ENCODE data around the gene GALNS. TPM values are rescaled to one million over a fixed set of nuclear protein-coding genes. Genes with fewer than 3 reads are reported as not detected.

Gene GALNS
- polyA plus RNA-seq, 3 donors = 17.6 to 27.3 (median 26.8) TPM

- DNase-seq (ENCODE audit: extremely low read depth in 1 of 11, low read depth in 9 of 11, low spot score in 4 of 11) = no peak
Measured at GRCh38 chr16:88865742-88866141, 9.0 kb upstream of the GALNS start.

GRCh38 chr16:88865310-88865709 lies 8.6 kb upstream of the GALNS start:
- DNase-seq (ENCODE audit: extremely low read depth in 1 of 11, low read depth in 9 of 11, low spot score in 4 of 11) = no peak

- no peak for DNase-seq (ENCODE audit: extremely low read depth in 1 of 11, low read depth in 9 of 11, low spot score in 4 of 11)
Measured at GRCh38 chr16:88864521-88864920, 7.8 kb upstream of the GALNS start.

- no peak for DNase-seq (ENCODE audit: extremely low read depth in 1 of 11, low read depth in 9 of 11, low spot score in 4 of 11)
Measured at GRCh38 chr16:88864099-88864498, 7.4 kb upstream of the GALNS start.

- DNase-seq (ENCODE audit: extremely low read depth in 1 of 11, low read depth in 9 of 11, low spot score in 4 of 11) = no peak
Measured at GRCh38 chr16:88863426-88863825, 6.7 kb upstream of the GALNS start.

GRCh38 chr16:88862968-88863367 lies 6.2 kb upstream of the GALNS start:
- no peak for DNase-seq (ENCODE audit: extremely low read depth in 1 of 11, low read depth in 9 of 11, low spot score in 4 of 11)

- DNase-seq (ENCODE audit: extremely low read depth in 1 of 11, low read depth in 9 of 11, low spot score in 4 of 11) = no peak
Measured at GRCh38 chr16:88861359-88861758, 4.6 kb upstream of the GALNS start.

GRCh38 chr16:88859381-88860091 lies 2.8 kb upstream of the GALNS start:
- DNase-seq (ENCODE audit: extremely low read depth in 1 of 11, low read depth in 9 of 11, low spot score in 4 of 11) = no peak

GRCh38 chr16:88857728-88858339 lies 1.1 kb upstream of the GALNS start:
- DNase-seq (ENCODE audit: extremely low read depth in 1 of 11, low read depth in 9 of 11, low spot score in 4 of 11) = peak in 6 of 11 donors; percentile 33 to 66 (median 47)

GRCh38 chr16:88856122-88856827 lies 472 bp downstream of the GALNS start:
- DNase-seq (ENCODE audit: extremely low read depth in 1 of 11, low read depth in 9 of 11, low spot score in 4 of 11) = no peak

GRCh38 chr16:88855736-88856121 lies 1.0 kb downstream of the GALNS start:
- DNase-seq (ENCODE audit: extremely low read depth in 1 of 11, low read depth in 9 of 11, low spot score in 4 of 11) = no peak

- DNase-seq (ENCODE audit: extremely low read depth in 1 of 11, low read depth in 9 of 11, low spot score in 4 of 11) = no peak
Measured at GRCh38 chr16:88855176-88855575, 1.6 kb downstream of the GALNS start.

- no peak for DNase-seq (ENCODE audit: extremely low read depth in 1 of 11, low read depth in 9 of 11, low spot score in 4 of 11)
Measured at GRCh38 chr16:88854306-88855111, 2.2 kb downstream of the GALNS start.

GRCh38 chr16:88853325-88853941 lies 3.3 kb downstream of the GALNS start:
- DNase-seq (ENCODE audit: extremely low read depth in 1 of 11, low read depth in 9 of 11, low spot score in 4 of 11) = no peak

GRCh38 chr16:88851616-88852015 lies 5.1 kb downstream of the GALNS start:
- no peak for DNase-seq (ENCODE audit: extremely low read depth in 1 of 11, low read depth in 9 of 11, low spot score in 4 of 11)

- no peak for DNase-seq (ENCODE audit: extremely low read depth in 1 of 11, low read depth in 9 of 11, low spot score in 4 of 11)
Measured at GRCh38 chr16:88850531-88851199, 6.1 kb downstream of the GALNS start.

GRCh38 chr16:88848557-88848956 lies 8.2 kb downstream of the GALNS start:
- no peak for DNase-seq (ENCODE audit: extremely low read depth in 1 of 11, low read depth in 9 of 11, low spot score in 4 of 11)

GRCh38 chr16:88847654-88848053 lies 9.1 kb downstream of the GALNS start:
- DNase-seq (ENCODE audit: extremely low read depth in 1 of 11, low read depth in 9 of 11, low spot score in 4 of 11) = no peak

- DNase-seq (ENCODE audit: extremely low read depth in 1 of 11, low read depth in 9 of 11, low spot score in 4 of 11) = no peak
Measured at GRCh38 chr16:88846088-88846487, 10.7 kb downstream of the GALNS start.

Measured in renal cortex interstitium (tissue), 11 donors.